Neural progenitor cell (in vitro differentiated cells): ENCODE data around the gene PREX1.

Source experiments
- CTCF ChIP-seq: fragments of 200-600 bp; sonication (generic); IDR thresholded peaks from 2 replicates; pipeline ENCODE4 v1.5.1; 2017; ENCODE audit warnings: antibody characterized with exemption, mild to moderate bottlenecking
- EZH2phosphoT487 ChIP-seq: fragments of 200-600 bp; sonication (generic); IDR thresholded peaks from 2 replicates; pipeline ENCODE4 v1.6.1; 2017; ENCODE audit warnings: antibody characterized with exemption

GRCh38 chr20:48660788-48661187, 167.0 kb downstream of the PREX1 start:
- TF ChIP-seq CTCF (no peak), EZH2phosphoT487 (no peak)
